Hematopoietic multipotent progenitor cell treated with erythropoietin and hydrocortisone succinate and interleukin-3 and kit ligand, for 6 days (in vitro differentiated cells): Measurements from ENCODE around the gene IGFBP4.

Source experiments
- DNase-seq: peaks from one replicate; pipeline ENCODE4 v3.0.0-alpha.2; 2015

IGFBP4 gene

DNA sequence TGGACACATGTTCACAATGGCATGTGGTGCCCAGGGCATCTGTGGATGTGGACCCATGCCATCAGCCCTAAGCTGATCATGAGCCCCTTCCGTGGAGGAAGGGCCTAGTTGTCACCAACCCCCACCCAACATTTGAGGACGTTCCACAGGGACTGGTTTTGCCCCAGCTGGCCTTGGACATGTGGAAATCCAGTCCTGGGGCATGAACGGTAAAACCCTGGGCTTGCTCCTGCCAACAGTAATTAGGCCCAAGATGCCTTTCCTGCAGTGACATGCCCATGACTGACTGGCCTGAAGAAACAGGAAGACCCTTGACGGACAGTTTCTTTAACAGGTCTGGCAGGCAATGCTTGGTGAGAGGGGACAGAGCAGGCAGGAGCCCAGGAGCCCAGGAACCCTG, 50.4 kb downstream of the IGFBP4 start:
- DNase-seq: no peak

DNA sequence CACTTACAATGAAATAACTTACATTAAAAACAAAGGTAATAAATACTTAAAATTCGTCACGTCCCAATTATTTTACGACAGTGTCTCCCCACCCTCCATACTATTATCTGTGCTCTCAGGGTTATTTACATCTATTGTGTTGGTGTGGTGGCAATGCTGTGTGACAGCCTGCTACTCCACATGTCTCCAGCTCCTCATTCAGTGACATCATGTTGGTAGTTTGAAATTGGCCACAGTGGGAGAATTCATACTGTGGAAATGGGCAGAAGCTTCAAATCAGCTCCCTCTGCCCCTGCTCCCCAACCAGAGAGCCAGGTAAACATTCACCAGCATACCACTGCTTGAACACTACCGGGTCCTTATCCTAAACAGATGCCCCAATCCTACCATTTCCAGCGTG, 51.9 kb downstream of the IGFBP4 start:
- DNase-seq: no peak

- no peak for DNase-seq
Measured at GRCh38 chr17:40496170-40496569, 52.9 kb downstream of the IGFBP4 start.

DNA sequence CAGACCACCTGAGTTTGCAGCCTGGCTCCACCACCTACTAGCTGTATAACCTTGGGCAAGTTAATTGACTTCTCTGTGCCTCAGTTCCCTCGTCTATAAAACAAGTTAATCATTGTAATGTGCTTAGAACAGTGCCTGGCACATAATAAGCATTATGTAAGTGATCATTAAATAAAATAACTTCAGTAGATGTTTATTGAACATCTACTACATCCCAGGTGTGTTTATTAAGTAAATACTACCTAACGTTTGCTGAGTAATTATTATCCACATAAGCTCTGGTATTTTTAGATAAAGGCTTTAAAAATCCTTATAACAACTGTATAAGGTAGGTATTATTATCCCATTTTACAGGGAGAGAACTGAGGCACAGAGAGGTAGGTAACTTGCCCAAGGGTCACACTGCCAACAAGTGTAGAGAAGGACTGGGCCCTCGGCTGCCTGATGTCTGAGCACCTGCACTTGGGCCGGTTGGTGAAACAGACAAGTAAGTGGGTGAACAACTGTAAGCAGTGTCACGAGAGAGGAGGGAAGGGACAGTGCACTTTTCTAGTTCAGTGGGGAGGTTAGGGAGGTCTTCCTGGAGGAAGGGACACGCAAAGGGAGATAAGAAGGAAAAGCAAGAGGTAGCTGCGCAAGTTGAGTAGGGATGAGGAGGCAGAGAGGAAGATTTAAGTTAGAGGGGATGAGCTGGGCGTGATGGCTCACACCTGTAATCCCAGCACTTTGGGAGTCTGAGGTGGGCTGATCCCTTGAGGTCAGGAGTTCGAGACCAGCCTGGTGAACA, 53.6 kb downstream of the IGFBP4 start:
- DNase-seq: no peak

DNA sequence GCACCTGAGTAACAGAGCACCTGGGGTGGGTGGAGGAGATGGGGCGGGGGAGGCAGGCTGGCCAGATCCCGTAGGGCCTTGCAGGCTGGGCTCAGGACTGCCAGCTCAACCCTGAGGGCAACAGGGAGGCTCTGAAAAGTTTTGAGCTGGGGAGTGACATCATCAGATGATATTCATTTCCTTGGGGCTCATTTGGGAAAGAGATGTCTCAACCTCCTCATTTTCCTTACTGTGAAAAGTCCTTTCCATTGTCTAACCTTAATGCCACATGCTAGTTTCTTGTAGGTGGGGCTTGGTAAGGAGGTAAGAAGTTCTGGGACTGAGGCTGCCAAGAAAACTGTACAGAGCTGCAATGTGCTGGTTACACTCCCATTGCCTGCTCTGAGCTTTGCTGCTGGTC, 54.4 kb downstream of the IGFBP4 start:
- DNase-seq: no peak

- DNase-seq: no peak
Measured at GRCh38 chr17:40498281-40499084, 55.2 kb downstream of the IGFBP4 start.

DNA sequence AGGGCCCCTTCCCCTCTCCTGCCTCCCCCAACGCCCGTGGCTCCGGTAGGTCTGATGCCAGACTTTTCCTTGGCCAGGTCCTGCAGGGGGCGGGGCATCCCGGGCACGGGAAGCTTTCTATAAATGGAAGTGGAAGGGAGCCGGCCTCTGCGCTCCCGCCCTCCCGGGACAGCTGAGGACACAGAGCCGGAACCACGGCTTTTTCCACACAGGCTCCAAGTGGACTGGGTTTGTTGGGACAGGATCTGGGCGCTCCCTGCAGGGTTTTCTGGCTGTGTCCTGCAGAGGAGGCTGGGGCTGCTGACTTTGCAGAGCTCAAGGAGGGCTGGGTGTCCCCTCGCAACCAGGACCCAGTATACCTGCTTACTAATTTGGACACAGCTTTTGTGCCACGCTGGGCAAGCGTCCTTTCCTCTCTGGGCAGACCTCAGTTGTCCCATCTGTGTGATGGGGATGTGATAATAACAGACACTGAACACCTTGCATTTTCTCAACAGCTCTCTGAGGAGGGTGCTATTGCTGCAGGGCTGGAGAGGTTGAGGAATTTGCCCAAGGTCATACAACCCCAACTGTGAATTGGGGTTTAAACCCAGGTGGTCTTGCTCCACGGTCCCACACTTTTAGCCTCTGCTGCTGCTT, 56.4 kb downstream of the IGFBP4 start:
- no peak for DNase-seq

GRCh38 chr17:40500190-40500589, 56.9 kb downstream of the IGFBP4 start:
- no peak for DNase-seq

GRCh38 chr17:40500709-40501108, 57.5 kb downstream of the IGFBP4 start:
- DNase-seq: no peak

DNA sequence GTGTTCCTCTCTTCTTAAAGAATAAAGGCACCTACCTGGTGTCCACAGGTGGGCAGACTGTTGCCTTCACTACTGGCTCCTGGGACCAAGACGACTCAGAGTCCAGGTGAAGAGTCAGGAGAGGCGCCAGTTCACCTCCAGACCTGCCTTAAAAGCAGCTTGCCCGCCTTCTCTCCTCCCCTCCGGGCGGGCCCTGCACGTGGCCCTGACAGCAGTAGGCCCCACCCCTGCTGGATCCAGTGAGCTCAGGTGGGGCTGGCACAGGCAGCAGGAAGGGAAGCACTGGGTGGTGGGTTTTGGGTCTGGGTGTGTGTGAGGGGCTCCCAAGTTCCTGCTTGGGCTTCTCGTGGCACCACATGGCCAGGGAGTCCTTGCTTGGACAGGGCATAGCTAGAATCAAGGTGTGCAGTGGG, 58.3 kb downstream of the IGFBP4 start, which contains the start of gene TNS4:
TNS4 (minus strand) TSS at position 125 of the 413 bp plus-strand sequence. CDS start 5,198 bp downstream, outside the sequence.
- no peak for DNase-seq

GRCh38 chr17:40502716-40503115, 59.5 kb downstream of the IGFBP4 start:
- no peak for DNase-seq

- DNase-seq: no peak
Measured at GRCh38 chr17:40503154-40503553, 59.9 kb downstream of the IGFBP4 start.

DNA sequence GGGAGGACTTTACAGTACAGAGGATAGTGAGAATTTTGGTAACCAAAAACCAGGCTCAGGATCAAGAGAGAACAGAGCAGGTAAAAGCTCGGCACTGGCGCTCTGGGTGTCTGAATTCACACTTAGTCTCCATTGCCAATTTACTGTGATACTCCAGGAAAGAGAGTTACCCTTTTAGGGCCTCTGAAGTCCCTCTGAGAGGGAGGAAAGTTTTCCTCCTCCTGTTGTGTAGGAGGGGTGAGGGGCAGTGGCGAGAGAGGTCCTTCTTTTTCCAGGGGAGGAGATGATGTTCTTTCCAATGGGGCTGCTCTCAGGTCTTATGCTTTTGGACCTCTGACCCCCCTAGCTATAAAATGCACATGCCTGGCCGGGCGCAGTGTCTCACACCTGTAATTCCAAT, 63.5 kb downstream of the IGFBP4 start:
- DNase-seq: no peak
